ENCODE data around the gene MEOX1.
A peak's percentile ranks its signal among the peaks of the same experiment; 100 is the strongest.

Gene MEOX1

DNA sequence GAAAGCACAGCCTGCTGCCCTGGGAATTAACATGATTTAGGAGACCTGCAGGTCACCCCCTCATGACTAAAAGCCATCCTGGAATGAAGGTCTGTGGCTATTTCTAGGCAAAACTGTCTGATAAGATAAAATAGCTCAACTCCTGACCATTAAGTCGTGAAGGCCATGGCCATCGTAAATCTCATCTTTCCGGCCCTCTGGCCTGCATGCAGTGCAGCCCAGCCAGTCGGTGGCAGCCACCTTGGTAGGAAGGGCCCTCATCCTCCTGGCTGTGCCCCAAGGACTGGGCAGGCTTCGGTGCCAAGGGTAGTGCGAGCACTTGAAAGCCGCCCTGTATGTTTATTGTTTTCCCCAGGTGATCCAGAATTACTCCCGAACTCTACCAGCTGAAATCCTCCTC, 18.2 kb upstream of the MEOX1 start:
- DNase-seq (ENCODE audit: low read depth): no peak

DNA sequence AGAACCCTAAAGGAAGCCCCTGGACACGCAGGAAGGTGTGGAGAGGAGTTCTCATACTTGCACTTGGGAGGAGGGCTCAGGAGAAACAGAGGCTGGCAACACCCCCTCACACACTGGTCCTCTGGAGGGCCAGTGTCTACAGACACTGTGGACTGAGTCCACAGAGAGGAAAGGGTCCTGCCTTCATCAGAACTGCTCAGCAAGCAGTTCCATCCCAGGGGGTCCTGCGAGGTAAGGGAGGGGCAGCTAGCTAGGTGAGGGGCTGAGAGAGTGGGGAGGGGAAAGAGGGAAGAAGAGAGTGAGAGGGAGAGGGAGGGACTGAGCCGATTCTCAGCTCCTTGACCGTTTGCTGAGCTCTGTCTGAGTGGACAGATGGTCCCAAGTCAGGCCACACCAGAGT, 17.7 kb upstream of the MEOX1 start:
- no peak for DNase-seq (ENCODE audit: low read depth)

DNA sequence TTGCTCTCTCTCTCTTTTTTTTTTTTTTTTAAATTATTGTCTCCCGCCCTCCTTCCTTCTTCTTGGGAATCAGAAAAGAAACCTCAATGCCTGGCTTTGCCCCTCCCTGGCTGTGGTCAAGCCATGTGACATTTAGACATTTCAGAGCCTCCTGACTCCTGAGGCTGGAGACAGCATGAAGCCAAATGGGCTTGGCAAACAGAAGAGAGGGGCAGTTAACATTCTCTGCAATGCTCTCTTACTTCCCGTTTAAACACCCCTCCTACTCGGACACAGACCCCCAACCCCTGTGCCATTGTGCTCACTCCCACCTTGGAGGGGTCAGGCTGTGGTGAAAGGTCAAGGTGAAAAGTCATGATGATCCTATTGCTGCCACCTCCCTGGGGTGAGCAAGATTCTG, 14.7 kb upstream of the MEOX1 start:
- peak; percentile 42 for DNase-seq (ENCODE audit: low read depth)

GRCh38 chr17:43674394-43674793, 12.7 kb upstream of the MEOX1 start:
- DNase-seq (ENCODE audit: low read depth): no peak

DNA sequence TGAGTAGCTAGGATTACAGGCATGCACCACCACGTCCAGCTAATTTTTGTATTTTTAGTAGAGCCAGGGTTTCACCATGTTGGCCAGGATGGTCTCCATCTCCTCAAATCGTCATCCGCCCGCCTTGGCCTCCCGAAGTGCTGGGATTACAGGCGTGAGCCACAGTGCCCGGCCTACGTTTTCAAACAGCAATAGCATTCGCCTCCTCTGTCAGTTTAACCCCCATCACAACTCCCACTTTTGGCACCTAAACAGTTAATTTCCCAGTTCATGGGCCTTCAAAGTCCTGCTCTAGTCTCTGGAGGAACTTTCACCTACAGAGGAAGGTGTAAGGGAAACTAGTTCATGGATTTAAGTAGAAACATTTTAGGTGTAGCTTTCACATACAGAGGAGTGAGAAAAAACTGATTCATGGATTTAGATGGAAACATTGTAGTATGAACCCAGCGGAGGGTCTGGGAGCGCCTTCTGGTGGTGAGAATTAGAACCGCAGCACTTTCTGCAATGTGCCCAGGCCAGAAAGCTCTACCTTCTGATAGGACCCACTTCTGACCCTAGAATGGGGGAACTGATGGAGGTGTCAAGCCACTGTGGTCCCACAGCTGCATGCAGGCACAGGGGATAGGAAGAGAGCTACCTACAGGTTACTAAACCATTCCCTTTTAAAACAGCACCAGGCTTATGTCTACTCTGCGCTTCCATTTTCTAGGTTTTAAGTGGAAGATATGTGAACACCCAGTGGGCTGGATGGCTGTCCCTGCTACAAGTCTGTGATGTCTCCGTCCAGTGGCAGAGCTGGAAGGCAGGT, 12.0 kb upstream of the MEOX1 start:
- DNase-seq (ENCODE audit: low read depth): peak; percentile 69

DNA sequence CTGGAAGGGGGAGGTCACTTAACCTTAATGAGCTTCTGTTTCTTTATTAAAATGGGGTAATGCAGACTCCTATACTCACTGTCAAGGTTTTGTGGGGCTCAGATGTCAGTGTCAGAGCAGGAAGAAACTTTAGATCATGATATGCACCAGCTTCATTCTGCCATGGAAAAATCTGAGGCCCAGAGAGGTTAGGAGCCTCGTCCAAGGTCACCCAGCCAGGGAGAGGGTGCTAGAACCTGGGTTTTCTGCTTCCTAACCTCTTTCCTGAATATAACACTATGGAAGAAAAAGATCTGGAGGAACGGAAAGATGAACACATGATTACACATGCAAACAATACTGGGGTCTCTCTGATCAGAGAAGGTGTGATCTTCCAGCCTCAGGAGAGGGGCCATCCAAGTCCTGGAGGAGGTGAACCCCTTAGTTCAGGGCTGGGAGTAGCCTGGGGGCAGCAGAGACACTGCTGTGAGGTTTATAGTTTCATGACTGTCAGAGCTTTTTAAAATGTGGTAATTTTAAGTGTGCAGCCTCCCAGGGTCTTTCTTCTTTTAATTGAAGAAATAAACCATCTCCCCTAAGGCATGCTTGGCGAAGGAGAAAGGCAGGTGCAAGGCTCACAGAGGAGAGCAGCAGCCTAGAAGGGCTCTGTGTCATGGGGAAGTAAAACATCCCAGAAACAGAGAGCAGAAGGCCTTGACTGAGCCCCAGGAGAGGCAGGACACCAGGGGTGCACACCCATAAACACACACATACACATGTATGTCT, 10.2 kb upstream of the MEOX1 start:
- DNase-seq (ENCODE audit: low read depth): no peak

DNA sequence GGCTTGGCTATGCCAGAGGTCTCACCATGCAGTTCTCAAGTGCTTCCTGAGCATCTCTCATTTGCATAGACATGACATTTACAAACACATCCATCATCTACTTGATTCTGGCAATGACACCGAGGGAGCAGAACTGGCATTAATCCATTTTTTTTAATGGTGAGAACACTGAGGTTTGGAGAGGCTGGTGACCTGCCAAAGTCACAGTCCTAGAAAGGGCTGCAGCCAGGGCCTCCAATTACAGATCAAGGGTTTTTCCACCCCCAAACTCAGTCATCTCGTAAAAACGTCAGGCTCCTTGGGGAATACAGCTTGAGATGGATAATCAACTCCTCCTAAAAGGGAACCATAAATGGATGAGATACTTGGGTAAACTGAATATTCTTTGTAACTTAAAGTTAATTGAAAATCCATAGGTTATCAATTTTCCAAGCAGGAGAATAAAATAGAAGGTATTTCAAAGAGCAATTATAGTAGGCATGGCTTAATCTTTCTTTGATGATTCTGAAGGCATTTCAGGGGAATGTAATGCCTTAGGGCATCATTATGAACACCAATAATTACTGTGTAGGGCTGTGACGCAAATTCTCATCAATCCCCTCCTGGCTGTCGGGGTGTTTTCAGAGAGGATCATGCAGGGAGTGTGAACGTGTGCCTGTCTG, 9.4 kb upstream of the MEOX1 start:
- peak; percentile 72 for DNase-seq (ENCODE audit: low read depth)

DNA sequence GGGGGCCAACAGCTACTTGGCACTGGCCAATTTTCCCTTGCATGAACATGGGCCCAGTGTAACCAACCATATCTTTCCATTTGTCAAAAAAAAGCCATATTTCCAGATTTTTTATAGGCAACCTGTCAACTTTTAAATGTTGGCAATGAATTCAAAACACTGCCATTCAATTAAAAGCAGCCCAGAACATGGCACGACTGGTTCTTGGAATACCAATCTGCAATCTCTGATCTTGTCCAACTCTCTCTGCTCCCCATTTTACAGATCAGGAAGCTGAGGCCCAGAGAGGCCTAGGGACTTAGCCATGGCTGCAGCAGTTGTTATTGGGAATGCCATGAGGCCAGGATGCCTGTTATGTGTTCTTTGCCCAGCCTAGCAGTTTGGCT, 8.9 kb upstream of the MEOX1 start:
- no peak for DNase-seq (ENCODE audit: low read depth)

DNA sequence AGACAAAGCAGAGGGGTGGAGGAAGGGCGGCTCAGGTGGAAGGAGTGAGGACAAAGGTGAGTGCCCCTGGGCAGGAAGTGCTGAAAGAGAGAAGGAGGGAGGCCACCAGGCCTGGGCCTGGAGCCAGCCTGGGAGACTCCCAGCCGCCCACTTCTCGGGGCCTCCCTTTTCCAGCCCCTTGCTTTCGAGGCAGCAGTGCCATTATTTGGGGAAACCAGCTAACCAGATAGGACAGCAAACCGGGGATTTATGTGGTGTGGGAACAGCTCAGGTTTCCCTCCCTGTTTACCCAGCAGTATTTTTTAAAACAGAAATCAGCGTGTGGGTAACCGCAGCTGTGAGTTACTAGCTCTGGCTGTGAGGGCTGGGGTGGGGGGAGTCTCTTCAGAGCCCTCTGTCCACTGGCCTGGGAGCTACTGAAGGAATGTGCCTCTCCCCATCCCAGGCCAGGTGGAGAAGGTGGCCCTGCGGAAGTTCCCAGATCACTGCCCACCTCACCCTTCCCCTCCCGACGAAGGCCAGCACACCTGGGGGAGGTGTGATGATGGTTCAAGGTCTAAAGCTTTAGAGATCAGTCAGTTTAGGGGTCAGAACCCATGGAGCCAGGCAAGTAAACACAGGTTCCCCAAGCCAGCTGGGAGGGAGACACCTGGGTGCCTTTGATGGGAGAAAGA, 8.4 kb upstream of the MEOX1 start:
- no peak for DNase-seq (ENCODE audit: low read depth)

DNA sequence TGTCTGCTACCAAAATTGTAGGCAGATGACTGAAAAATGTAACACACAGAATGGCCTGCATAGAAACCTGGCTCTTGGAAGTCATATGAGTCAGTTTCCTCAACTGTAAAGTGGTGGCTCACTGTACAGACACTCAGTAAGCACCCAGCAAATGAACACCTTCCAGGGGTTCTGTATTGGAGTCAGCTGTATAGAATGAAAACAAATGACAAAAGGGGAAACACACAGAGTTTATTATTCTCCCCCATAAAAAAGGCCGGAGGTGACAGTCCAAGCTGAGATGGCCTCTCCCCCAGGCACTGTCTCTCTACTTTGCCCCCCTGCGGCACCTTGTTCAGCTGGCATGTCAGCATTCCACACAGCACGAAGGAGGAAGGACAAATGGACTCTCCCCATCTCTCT, 6.2 kb upstream of the MEOX1 start:
- peak; percentile 61 for DNase-seq (ENCODE audit: low read depth)

GRCh38 chr17:43667506-43667905, 5.8 kb upstream of the MEOX1 start:
- DNase-seq (ENCODE audit: low read depth): no peak

DNA sequence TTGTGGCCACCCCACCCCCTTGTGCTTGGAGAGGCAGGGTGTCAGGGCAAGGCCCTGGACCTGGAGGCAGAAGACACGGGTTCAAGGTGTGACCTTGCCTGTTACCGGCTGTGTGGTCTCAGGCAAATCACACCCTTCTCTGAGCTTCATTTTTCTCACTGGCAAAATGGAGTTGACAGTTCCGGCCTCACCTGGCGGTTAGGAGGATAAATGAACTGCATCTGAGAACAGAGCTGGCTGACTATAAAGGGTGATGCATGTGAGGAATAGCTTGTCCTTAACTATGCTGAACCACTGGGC, 4.2 kb upstream of the MEOX1 start:
- DNase-seq (ENCODE audit: low read depth): no peak

DNA sequence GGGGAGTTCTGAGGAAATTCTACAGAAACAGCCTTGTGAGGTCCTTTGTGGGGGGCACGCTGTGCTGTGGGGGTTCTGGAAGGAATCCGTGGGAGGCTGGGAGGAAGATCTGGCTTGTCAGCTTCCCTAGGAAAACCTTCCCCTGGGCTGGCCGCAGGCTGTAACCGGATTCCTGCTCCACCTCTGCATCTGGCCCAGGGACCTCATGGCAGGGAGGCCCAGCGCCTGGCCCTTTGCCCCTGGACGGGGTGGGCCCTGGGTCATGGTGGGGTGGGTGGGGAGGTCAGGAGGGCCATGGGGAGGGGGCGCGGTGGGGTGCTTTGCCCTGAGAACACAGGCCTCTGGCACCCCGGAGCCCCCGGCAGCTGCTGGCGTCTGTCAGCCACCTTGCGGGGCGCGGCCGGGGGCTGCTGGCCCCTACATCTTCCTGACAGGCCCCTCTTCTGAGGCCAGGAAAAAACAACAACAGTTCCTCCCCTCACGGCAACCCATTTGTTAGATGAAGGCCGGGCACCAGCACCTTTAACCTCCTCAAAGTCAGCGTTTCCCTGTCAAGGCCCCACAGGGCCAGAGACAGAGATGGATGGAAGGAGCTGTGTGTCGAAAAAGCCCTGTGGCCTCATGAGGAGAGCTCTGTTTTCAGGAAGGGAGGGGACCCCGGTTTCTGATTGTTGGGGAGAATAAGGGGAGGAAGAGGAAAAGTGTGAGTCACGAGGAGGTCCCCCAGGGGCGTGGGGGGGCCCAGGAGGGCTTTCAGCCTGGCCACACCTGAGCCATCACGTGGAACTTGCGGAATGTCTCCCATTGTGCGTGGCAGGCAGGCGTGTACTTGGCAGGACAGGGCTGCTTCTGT, 3.6 kb upstream of the MEOX1 start:
- DNase-seq (ENCODE audit: low read depth): no peak

DNA sequence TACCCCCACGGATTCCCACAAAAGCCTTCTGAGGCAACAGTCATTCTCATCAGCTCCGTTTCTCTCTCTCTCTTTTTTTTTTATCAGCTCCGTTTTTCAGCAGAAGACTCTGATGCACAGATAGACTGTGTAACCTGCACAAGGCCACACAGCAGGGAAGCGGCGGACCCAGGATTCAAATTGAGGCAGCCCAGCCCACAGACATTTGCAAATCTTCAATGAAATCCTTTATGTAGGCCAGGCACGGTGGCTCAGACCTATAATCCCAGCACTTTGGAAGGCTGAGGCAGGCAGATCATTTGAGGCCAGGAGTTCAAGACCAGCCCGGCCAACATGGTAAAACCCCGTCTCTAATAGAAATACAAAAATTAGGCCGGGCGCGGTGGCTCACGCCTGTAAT, 2.4 kb upstream of the MEOX1 start:
- no peak for DNase-seq (ENCODE audit: low read depth)

DNA sequence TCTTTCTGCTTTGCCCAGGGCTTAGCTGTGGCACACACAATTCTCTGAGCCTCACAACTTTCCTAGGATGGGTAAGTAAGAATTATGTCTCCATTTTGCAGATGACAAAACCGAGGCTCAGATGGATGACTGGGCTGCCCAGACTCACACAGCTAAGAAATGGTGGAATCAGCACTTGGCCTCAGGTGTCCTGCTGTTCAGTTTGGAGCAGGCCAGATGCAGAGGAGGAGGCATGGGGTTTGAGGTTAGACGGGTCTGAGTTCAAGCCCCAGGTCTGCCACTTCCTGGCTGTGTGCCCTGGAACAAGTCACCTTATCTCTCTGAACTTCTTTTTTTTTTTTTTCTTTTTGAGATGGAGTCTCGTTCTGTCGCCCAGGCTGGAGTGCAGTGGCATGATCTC, 1.7 kb upstream of the MEOX1 start:
- no peak for DNase-seq (ENCODE audit: low read depth)

DNA sequence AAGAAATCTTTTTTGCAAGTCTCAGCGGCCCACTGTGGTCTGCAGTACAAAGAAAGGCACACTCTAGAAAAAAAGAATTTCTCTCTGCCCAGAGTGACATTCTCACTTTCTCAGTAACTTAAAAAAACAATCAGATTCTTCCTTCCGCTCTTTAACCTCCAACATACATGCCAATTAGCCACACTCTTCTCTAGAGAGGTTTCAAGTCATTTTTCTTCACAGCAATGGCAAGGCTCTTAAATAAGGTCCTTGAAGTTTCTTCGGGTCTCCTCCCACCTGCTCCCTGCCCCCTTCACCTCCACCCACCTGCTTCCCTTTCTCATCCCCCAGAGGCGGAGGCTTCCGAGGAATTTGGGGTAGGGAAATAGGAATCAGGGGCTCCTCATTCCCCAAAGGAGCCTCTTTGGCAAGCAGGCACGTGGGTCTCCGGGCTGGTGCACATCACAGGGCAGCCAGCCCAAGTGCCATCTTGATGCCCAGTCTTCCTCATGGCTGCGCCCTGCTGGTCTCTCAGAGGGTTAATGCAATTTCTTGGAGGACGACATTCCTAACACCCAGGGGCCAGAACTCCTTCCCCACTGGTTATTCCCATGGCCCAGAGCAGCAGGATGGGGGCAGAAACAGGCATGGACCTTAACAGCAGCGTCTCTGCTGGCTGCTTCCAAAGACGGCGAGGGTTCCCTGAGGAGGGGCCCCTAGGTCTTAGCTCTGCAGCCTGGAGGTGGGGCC, 855 bp upstream of the MEOX1 start:
- peak; percentile 24 for DNase-seq (ENCODE audit: low read depth)

DNA sequence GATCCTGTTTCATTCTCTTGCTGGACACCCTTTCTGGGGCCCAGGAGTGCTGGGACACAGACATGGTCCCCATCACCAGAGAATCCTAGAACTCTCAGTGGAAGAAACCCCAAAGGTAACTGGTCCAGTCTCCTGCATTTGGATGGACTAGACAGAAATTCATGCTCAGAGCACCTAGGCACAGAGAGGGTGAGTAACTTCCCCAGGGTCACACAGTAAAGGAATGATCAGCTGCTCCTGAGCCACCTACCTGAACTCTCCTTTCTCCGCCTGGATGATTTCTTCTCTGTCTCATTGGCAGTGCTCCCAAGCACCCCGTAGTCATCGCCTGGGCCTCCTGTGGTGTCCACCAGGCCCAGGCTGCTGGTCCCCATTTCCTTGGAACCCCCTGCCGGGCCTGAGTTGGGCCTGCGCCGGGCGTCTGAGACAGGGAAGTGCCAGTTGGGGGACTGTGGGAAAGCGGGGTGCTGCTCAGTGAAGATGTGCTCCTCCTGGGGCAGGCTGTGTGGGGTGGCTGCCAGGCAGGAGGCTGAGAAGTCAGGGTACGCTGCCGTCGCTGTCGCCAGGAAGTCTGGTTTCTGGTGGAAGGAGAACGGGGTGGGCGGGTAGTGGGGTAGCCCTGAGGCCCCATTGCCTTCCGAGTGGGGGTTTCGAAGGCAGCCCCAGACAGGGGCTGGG, 767 bp downstream of the MEOX1 start:
- DNase-seq (ENCODE audit: low read depth): no peak

GRCh38 chr17:43659823-43660617, 1.7 kb downstream of the MEOX1 start:
- DNase-seq (ENCODE audit: low read depth): no peak

- no peak for DNase-seq (ENCODE audit: low read depth)
Observed at GRCh38 chr17:43658900-43659299, 2.8 kb downstream of the MEOX1 start.

Measured in EH (cell line).